HepG2 (cell line): ENCODE data around the gene HINT1. TPM values are rescaled to one million over a fixed set of nuclear protein-coding genes. Genes with fewer than 3 reads are reported as not detected.

Experiments
- ERF ChIP-seq: IDR thresholded peaks from 2 replicates; pipeline ENCODE4 v1.6.1; 2018; ENCODE audit warnings: missing biosample characterization, missing genetic modification reagents
- FOXO1 ChIP-seq: sonication (generic); formaldehyde crosslinking; IDR thresholded peaks from 2 replicates; pipeline ENCODE4 v1.4.0; 2020; ENCODE audit warnings: missing genetic modification reagents
- HMGA1 ChIP-seq: sonication (generic); formaldehyde crosslinking; conservative IDR thresholded peaks from 2 replicates; pipeline ENCODE4 v1.4.0; 2020; ENCODE audit warnings: missing genetic modification reagents
- KLF12 ChIP-seq: sonication (generic); formaldehyde crosslinking; IDR thresholded peaks from 2 replicates; pipeline ENCODE4 v1.4.0; 2020; ENCODE audit warnings: missing genetic modification reagents, borderline replicate concordance
- NFKB2 ChIP-seq: sonication (generic); formaldehyde crosslinking; IDR thresholded peaks from 2 replicates; pipeline ENCODE4 v1.4.0; 2020; ENCODE audit warnings: missing genetic modification reagents, borderline replicate concordance
- PRDM10 ChIP-seq: sonication (generic); formaldehyde crosslinking; IDR thresholded peaks from 2 replicates; pipeline ENCODE4 v1.4.0; 2020; ENCODE audit warnings: low read depth, missing genetic modification reagents
- PRPF4 ChIP-seq: fragments of 200-400 bp; formaldehyde crosslinking; IDR thresholded peaks from 2 replicates; pipeline ENCODE4 v1.6.1; 2016; ENCODE audit warnings: low read length, low read depth; ENCODE audit not compliant: poor library complexity, severe bottlenecking
- SKI ChIP-seq: fragments of 450-650 bp; IDR thresholded peaks from one replicate; pipeline ENCODE4 v1.6.1; 2018; ENCODE audit warnings: mild to moderate bottlenecking; ENCODE audit not compliant: partially characterized antibody
- SMAD1 ChIP-seq: sonication (generic); formaldehyde crosslinking; IDR thresholded peaks from 2 replicates; pipeline ENCODE4 v1.4.0; 2020; ENCODE audit warnings: missing genetic modification reagents, low read depth, mild to moderate bottlenecking, borderline replicate concordance
- SP4 ChIP-seq: sonication (generic); formaldehyde crosslinking; IDR thresholded peaks from 2 replicates; pipeline ENCODE4 v1.8.1; 2023; ENCODE audit warnings: mild to moderate bottlenecking, missing genetic modification reagents
- TERF1 ChIP-seq: sonication (generic); formaldehyde crosslinking; IDR thresholded peaks from 2 replicates; pipeline ENCODE4 v1.8.0; 2022; ENCODE audit warnings: mild to moderate bottlenecking, missing genetic modification reagents, moderate library complexity
- ZBTB1 ChIP-seq: sonication (generic); formaldehyde crosslinking; IDR thresholded peaks from 2 replicates; pipeline ENCODE4 v1.4.0; 2020; ENCODE audit warnings: missing genetic modification reagents, borderline replicate concordance
- ZFP37 ChIP-seq: sonication (generic); formaldehyde crosslinking; IDR thresholded peaks from 2 replicates; pipeline ENCODE4 v1.4.0; 2020; ENCODE audit warnings: missing genetic modification reagents, borderline replicate concordance
- ZNF205 ChIP-seq: IDR thresholded peaks from 2 replicates; pipeline ENCODE4 v1.6.1; 2018; ENCODE audit warnings: missing biosample characterization, missing genetic modification reagents
- ZNF326 ChIP-seq: sonication (generic); formaldehyde crosslinking; IDR thresholded peaks from 2 replicates; pipeline ENCODE4 v1.4.0; 2020; ENCODE audit warnings: missing genetic modification reagents, borderline replicate concordance
- ZNF513 ChIP-seq: sonication (generic); formaldehyde crosslinking; conservative IDR thresholded peaks from 2 replicates; pipeline ENCODE4 v1.5.0; 2020; ENCODE audit warnings: missing genetic modification reagents
- ZNF646 ChIP-seq: sonication (generic); formaldehyde crosslinking; IDR thresholded peaks from 2 replicates; pipeline ENCODE4 v1.9.0; 2021; ENCODE audit warnings: mild to moderate bottlenecking, missing genetic modification reagents
- polyA plus RNA-seq, 8 experiments: library from polyadenylated mRNA; depleted of rRNA in 3 of 8; stranded (reverse) in 7 of 8; unstranded in 1 of 8; fragments of >200 nt; fragmentation: Illumina TruSeq in 4 of 8; extraction: Trizol in 4 of 8; gene quantifications; 2 replicates each; pipeline versions ENCODE4 v1.2.1 to v1.2.3, GENCODE V29; 2011 to 2016; ENCODE audit warnings: low read depth in 4 of 8, missing spikeins in 1 of 8, mixed read lengths in 1 of 8; ENCODE audit not compliant: insufficient read depth in 1 of 8
- total RNA-seq, 5 experiments: library from RNA; depleted of rRNA; stranded (reverse); fragments of >200 nt; fragmentation: Illumina TruSeq; extraction: Trizol; gene quantifications; 2 replicates each; pipeline ENCODE4 v1.2.3, GENCODE V29; 2016; ENCODE audit warnings: low read depth in 1 of 5

HINT1 gene
- total and polyA plus RNA-seq, 2 of the 13 experiments (the other 11 are each of a cell fraction or from before 2014, with no cell fraction given) = 428 to 997 TPM

GRCh38 chr5:131165119-131165727 lies at the start of gene HINT1 (continued):
- TF ChIP-seq TERF1 (CRISPR knock-in tag) (no peak), KLF12 (CRISPR knock-in tag) (0 out of 2 replicates have a peak, but pooled peaks have one; percentile 22), ZFP37 (CRISPR knock-in tag) (no peak), ZNF513 (CRISPR knock-in tag) (no peak), ERF (peak; percentile 77), NFKB2 (CRISPR knock-in tag) (peak; percentile 56; the same call in 1 of the 2 replicates), SMAD1 (CRISPR knock-in tag) (no peak), ZNF205 (CRISPR knock-in tag) (no peak; the same call in 1 of the 2 replicates), PRDM10 (no peak), PRPF4 (no peak), HMGA1 (CRISPR knock-in tag) (no peak), FOXO1 (CRISPR knock-in tag) (no peak), ZBTB1 (no peak), ZNF326 (CRISPR knock-in tag) (no peak), SKI (no peak), SP4 (CRISPR knock-in tag) (0 out of 2 replicates have a peak, but pooled peaks have one; percentile 48), ZNF646 (CRISPR knock-in tag) (no peak)
